Measurements from ENCODE around the gene LIPK.

Gene LIPK

DNA sequence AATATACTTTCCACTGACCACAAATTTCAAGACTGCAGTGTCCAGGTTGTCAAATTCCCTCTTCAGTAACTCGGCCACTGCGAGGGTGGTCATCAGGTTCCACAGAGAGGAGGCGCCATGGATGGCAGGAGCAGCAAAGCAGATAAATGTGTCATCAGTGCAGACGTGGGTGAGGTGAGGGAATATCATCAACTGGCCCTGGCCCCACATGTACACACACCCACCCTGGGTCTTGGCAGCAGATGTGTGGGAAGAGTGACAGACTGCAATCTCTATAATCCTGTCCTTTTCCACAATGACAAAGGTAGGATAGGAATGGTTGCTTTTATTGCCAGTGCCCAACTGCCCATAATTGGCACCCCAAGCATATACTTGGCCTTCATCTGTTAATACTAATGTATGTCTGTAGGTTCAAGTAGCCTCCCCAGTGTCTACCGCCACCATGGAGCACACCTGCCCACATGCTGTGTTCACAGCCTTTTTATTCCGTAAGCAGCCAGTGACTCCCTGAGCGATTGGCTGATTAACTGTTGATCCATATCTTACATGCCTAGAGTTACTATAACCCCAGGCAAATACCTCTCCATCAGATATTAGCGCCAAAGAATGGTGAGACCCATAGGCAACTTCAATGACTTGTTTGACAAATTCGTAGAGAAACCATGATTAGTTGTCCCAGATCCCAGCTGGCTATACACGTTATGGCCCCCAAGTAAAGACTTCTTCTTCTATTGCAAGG, 80.2 kb downstream of the LIPK start:
- no peak for DNase-seq (ENCODE audit: low read depth)

DNA sequence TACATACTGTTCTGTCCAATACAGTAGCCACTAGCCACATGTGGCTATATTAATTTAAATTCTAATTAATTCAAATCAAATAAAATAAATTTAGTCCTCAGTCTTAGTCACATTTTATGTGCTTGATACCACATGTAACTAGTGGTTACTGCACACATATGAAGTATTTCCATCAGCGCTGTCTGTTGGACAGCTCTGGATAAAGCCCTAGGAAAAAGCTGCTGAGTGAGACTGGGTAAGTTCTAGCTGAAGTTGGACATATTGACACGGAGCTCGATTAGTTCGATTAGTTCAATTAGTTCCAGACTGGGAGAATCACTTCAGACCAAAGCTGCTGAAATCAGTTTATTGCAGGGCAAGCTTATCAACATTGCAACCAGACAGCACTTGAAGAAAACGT, 81.4 kb downstream of the LIPK start:
- no peak for DNase-seq (ENCODE audit: low read depth)

- DNase-seq (ENCODE audit: low read depth): no peak
Observed at GRCh38 chr10:88788924-88789323, 82.9 kb downstream of the LIPK start.

GRCh38 chr10:88791924-88792323, 85.9 kb downstream of the LIPK start:
- no peak for DNase-seq (ENCODE audit: low read depth)

- no peak for DNase-seq (ENCODE audit: low read depth)
Observed at GRCh38 chr10:88792661-88793060, 86.6 kb downstream of the LIPK start.

DNA sequence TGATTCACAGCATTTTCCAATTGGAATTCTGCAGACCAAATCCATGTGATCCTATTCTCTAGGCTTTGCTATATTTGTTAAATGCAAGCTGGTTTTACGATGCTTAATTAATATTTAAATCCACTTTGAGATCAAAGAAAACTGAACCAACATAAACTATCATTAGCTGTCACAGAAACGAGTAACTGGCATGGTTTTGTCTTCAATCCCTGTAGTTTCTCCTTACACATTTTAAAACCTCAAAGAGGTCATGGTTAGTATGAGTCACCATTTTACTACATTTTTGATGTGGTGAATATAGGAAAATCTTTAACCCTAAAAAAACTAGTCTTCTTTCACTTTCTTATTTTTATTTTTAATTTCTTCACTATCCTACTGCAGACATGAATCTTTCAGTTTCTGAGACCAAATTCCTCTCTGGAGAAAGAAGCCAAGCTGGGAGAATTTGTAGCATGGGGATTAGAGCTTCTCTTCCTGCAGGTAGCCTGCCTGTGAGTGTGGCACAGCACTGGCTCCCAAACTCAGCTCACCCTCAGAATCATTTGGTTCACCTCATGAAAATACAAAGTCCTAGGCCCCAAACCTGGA, 87.8 kb downstream of the LIPK start:
- DNase-seq (ENCODE audit: low read depth): no peak

- no peak for DNase-seq (ENCODE audit: low read depth)
Observed at GRCh38 chr10:88794731-88795130, 88.7 kb downstream of the LIPK start.

- DNase-seq (ENCODE audit: low read depth): peak; percentile 19
Observed at GRCh38 chr10:88800152-88801125, 94.4 kb downstream of the LIPK start.

Data from activated T-cell treated with anti-CD3 and anti-CD28 coated beads for 24 hours (primary cell).